A673 (cell line): ENCODE results near the gene IL12RB2. TPM values are rescaled to one million over a fixed set of nuclear protein-coding genes. Genes with fewer than 3 reads are reported as not detected.

Experiments used
- BruUV-seq: library from RNA; stranded (reverse); fragments of 400-500 nt; replicated peaks from 2 replicates; lab custom pipeline; 2021; lab: Mats Ljungman, UMichigan
- CTCF ChIA-PET: fragments of 300-600 bp; sonication (Branson Sonifier 250); formaldehyde crosslinking; loops from one replicate; lab custom pipeline; 2022; ENCODE audit warnings: antibody characterized with exemption; lab: Charles Lee
- POLR2A ChIA-PET: fragments of 300-600 bp; sonication (Branson Sonifier 250); formaldehyde crosslinking; loops from one replicate; lab custom pipeline; 2022; ENCODE audit warnings: antibody characterized with exemption; ENCODE audit not compliant: low non-redundant PET; lab: Charles Lee
- DNase-seq: peaks from one replicate; pipeline ENCODE4 v3.0.0-alpha.2; 2015; ENCODE audit warnings: low spot score
- H3K27ac ChIP-seq: fragments of 200-600 bp; sonication (generic); 2 replicates; pipeline ENCODE4 v1.5.1; 2016; ENCODE audit warnings: mixed run types, low read depth, mild to moderate bottlenecking, mixed read lengths, antibody characterized with exemption, low read length; ENCODE audit not compliant: poor library complexity, severe bottlenecking
- H3K27me3 ChIP-seq: fragments of 200-600 bp; sonication (generic); replicated peaks from 2 replicates; pipeline ENCODE4 v1.6.1; 2017; ENCODE audit warnings: mixed run types, low read depth, mild to moderate bottlenecking, mixed read lengths, antibody characterized with exemption, low read length; ENCODE audit not compliant: insufficient read depth, poor library complexity
- H3K36me3 ChIP-seq: fragments of 200-600 bp; sonication (generic); 2 replicates; pipeline ENCODE4 v1.6.1; 2016; ENCODE audit warnings: mixed run types, mild to moderate bottlenecking, mixed read lengths, antibody characterized with exemption, low read length; ENCODE audit not compliant: insufficient read depth, poor library complexity, severe bottlenecking
- H3K4me1 ChIP-seq: fragments of 200-600 bp; sonication (generic); 2 replicates; pipeline ENCODE4 v1.6.1; 2017; ENCODE audit warnings: mixed run types, mild to moderate bottlenecking, mixed read lengths, antibody characterized with exemption, low read length; ENCODE audit not compliant: insufficient read depth, poor library complexity, severe bottlenecking
- H3K4me3 ChIP-seq: fragments of 200-600 bp; sonication (generic); 2 replicates; pipeline ENCODE4 v1.5.1; 2016; ENCODE audit warnings: low read depth, mixed run types, mild to moderate bottlenecking, mixed read lengths, low read length; ENCODE audit not compliant: poor library complexity, severe bottlenecking
- H3K9me3 ChIP-seq: fragments of 200-600 bp; sonication (generic); 2 replicates; pipeline ENCODE4 v1.6.1; 2016; ENCODE audit warnings: mixed run types, low read depth, mild to moderate bottlenecking, mixed read lengths, antibody characterized with exemption, low read length; ENCODE audit not compliant: poor library complexity, severe bottlenecking
- EZH2 ChIP-seq: fragments of 200-600 bp; sonication (generic); IDR thresholded peaks from 2 replicates; pipeline ENCODE4 v1.6.1; 2017; ENCODE audit warnings: borderline replicate concordance, low read depth, mild to moderate bottlenecking, mixed read lengths, antibody characterized with exemption, low read length; ENCODE audit not compliant: poor library complexity, severe bottlenecking
- intact Hi-C: fragments of 100-400 bp; cut with micrococcal nuclease; formaldehyde crosslinking; loops from one replicate; pipeline ENCODE4 v1.10.0; 2022; ENCODE audit not compliant: unreplicated experiment
- total RNA-seq: library from RNA; stranded (reverse); gene quantifications from 2 replicates; pipeline ENCODE4 v1.2.3, GENCODE V29; 2021
- TF ChIP-seq, protein P1 (sequence below): fragments of 300-800, 200-600 bp; sonication (generic); conservative IDR thresholded peaks from 2 replicates; pipeline ENCODE4 v1.5.1; 2017; ENCODE audit warnings: low read depth, mild to moderate bottlenecking, antibody characterized with exemption, low read length, moderate library complexity, mixed read lengths

IL12RB2 gene
- total RNA-seq, 1 experiment from 2014 or later: 0.39 TPM

DNA sequence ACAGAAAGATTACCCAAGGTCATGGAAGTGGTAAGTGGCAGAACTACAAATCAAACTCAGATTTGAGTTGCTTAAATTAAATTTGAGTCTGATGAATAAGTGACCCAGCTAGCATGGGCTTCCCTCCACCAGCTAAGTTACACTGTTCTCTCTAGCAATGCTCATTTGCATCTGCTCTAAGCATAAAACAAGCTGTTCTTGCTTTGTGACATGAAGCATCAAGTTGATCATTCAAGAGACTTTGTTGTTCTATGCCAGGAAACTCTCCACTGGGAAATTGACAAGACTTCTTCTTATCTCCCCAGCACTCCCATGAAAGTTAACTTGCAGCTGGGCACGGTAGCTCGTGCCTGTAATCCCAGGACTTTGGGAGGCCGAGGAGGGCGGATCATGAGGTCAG is 73.5 kb downstream of the IL12RB2 start:
- intact Hi-C loops: no loop called here
- H3K4me1 ChIP-seq: no peaks in the 10 kb centered on the region
- BruUV-seq: no TSS peak
- H3K27ac ChIP-seq: no peak overlapping the region
- peaks cover 6% of the 10 kb centered on the region for H3K9me3 ChIP-seq
- H3K36me3 ChIP-seq: peaks cover 3% of the 10 kb centered on the region
- no peak for DNase-seq
- POLR2A ChIA-PET: no interaction called here
- no peak overlapping the region for H3K4me3 ChIP-seq
- no peaks in the 10 kb centered on the region for H3K27me3 ChIP-seq
- CTCF ChIA-PET: no interaction called here
- TF ChIP-seq, protein P1, sequence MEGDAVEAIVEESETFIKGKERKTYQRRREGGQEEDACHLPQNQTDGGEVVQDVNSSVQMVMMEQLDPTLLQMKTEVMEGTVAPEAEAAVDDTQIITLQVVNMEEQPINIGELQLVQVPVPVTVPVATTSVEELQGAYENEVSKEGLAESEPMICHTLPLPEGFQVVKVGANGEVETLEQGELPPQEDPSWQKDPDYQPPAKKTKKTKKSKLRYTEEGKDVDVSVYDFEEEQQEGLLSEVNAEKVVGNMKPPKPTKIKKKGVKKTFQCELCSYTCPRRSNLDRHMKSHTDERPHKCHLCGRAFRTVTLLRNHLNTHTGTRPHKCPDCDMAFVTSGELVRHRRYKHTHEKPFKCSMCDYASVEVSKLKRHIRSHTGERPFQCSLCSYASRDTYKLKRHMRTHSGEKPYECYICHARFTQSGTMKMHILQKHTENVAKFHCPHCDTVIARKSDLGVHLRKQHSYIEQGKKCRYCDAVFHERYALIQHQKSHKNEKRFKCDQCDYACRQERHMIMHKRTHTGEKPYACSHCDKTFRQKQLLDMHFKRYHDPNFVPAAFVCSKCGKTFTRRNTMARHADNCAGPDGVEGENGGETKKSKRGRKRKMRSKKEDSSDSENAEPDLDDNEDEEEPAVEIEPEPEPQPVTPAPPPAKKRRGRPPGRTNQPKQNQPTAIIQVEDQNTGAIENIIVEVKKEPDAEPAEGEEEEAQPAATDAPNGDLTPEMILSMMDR: no peak
- TF ChIP-seq EZH2: no peak

DNA sequence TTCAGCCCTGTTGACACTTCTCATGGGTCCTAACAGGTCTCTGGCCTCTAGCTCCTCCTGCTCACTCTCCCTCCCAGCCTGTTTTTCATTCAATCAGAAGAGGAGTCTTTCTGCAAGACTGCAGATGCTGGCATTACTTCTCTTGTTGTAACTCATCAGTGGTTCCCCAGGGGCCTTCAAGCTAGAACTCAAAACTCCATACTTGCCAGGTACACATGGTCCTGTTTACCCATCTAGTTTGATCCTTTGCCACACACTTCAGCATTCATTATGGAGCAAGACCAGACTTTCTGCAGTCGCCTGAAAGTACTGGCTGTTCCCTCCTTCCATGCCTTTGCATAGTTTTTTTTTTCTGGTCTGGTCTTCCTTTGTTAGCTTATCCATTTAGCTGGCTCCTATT is 74.6 kb downstream of the IL12RB2 start:
- Histone ChIP-seq H3K27me3 (no peaks in the 10 kb centered on the region), H3K9me3 (peaks cover 6% of the 10 kb centered on the region), H3K4me3 (no peak overlapping the region), H3K4me1 (no peaks in the 10 kb centered on the region), H3K36me3 (peaks cover 3% of the 10 kb centered on the region), H3K27ac (no peak overlapping the region)
- TF ChIP-seq, protein P1: no peak
- no peak for TF ChIP-seq EZH2
- CTCF ChIA-PET: interaction anchor here (0.7 kb wide), 1 partner anchor 15 kb away, joined by 4 read pairs; no protein-coding TSS in a partner anchor
- intact Hi-C loops: no loop called here
- POLR2A ChIA-PET: no interaction called here
- no TSS peak for BruUV-seq
- DNase-seq: no peak

DNA sequence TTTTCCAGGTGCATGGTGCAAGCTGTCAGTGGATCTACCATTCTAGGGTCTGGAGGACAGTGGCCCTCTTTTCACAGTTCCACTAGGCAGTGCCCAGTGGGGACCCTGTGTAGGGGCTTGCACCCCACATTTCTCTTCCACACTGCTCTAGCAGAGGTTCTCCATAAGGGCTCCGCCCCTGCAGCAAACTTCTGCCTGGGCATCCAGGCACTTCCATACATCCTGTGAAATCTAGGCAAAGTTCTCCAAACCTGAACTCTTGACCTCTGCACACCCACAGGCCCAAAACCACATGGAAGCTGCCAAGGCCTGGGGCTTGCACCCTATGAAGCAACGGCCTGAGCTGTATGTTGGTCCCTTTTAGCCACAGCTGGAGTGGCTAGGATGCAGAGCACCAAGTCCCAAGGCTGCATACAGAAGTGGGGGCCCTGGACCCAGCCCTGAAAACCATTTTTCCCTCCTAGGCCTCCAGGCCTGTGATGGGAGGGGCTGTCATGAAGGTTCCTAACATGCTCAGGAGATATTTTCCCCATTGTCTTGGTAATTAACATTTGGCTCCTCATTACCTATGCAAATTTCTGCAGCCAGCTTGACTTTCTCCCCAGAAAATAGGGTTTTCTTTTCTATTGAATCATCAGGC is 76.4 kb downstream of the IL12RB2 start:
- ChIA-PET POLR2A (no interaction called here), CTCF (no interaction called here)
- Histone ChIP-seq H3K9me3 (peaks cover 6% of the 10 kb centered on the region), H3K36me3 (peaks cover 3% of the 10 kb centered on the region), H3K4me1 (no peaks in the 10 kb centered on the region), H3K27me3 (no peaks in the 10 kb centered on the region), H3K27ac (no peak overlapping the region), H3K4me3 (no peak overlapping the region)
- TF ChIP-seq, protein P1: no peak
- TF ChIP-seq EZH2: no peak
- intact Hi-C loops: no loop called here
- BruUV-seq: no TSS peak
- no peak for DNase-seq
